NCI-H2029 (cell line): ENCODE measurements around the gene PDCD1LG2.

Experiments used
- DNase-seq: peaks from one replicate; lab custom pipeline; 2025; lab: John Stamatoyannopoulos, UW

PDCD1LG2 gene

DNA sequence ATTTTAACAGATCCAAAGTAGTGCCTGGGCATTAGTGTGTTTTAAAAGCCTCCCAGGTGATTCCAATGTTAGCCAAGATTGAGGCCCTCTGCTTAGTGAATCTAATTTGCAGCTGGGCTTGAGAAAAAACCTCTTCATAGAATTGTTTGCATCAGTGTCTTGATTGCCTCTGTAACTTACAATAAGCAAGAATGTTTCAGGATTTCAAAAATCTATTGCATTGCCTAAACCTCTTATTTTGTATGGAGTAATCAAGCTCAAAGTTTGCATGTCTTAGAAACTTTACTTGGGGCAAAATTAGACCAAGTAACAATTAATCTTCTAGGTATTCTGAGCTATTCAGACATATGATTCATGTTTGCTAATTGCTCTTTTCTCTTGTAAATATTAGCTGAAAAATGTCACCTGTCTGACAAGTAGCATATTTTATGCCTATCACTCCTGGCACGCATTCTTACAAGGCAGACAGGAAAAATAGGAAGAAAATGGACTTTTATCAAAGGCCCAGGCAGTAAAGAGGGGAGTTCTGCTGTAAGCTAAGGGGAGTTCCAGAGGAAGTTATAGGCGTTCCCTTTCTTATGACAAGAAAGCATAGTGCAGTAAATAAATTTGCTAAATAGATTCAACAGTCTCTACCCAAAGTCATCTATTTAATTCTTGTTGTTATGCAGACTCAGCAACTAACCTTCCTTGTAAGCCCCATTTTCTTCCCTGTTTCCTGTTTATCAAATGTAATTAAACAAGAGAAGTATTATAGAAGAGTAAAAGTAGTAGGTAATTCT is 21.0 kb downstream of the PDCD1LG2 start:
- no peak for DNase-seq

DNA sequence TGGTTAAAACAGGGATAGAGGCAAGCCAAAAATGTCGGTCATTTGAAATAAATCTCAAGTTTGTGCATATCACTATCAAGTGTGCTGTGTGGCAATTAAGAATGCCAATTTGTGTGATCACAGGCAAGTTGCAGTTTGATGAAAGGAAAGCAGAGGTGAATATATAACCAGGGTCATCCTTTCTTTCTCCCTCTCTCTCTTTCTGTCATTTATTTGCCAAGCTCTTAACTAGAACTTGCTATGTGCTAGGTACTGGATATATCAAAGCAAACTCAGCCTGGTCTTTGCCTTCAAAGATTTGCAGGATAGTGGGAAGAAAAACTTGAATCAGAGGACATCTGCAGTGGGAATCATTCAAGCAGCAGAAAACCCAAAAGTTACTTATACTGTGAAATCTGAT is 22.0 kb downstream of the PDCD1LG2 start:
- no peak for DNase-seq

GRCh38 chr9:5532790-5533189 is 22.5 kb downstream of the PDCD1LG2 start:
- DNase-seq = no peak

GRCh38 chr9:5536684-5537083 is 26.4 kb downstream of the PDCD1LG2 start:
- no peak for DNase-seq

DNA sequence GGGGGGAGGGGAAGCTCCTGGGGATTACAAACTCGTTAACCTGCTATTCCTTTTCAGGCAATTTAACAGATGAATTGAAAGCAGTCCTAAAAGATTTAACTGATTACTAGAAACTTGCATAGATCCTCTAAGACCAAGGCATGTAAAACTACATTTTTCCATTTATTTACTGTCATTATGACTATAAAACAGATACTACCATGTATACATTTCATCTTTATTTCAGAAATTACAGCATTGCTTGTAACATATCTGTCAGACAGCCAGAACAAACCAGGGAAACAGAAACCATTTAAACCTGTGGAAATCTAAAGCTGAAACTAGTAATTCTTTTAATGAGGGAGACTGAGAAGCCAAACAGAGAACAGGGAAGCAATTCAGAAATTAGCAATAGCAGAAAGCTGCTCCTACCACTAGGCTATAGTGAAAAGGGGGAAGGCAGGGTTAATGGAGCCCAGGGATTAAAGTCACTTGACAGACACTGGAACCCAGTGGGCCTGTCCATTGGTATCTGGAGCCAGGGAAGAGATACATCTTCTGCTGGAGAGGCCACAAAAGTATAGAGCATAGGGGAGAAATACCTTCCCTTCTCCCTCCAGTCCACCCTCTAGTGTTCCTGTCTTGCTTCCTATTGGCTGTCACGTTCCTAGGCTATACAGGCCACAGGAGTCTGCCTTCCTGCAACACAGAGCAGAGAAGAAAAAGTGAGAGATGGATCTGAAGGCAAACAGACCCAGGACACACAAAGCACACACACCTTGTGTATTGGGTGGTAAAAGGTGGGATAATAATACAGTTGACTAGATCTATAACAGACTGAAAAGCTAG is 33.8 kb downstream of the PDCD1LG2 start:
- DNase-seq = no peak

DNA sequence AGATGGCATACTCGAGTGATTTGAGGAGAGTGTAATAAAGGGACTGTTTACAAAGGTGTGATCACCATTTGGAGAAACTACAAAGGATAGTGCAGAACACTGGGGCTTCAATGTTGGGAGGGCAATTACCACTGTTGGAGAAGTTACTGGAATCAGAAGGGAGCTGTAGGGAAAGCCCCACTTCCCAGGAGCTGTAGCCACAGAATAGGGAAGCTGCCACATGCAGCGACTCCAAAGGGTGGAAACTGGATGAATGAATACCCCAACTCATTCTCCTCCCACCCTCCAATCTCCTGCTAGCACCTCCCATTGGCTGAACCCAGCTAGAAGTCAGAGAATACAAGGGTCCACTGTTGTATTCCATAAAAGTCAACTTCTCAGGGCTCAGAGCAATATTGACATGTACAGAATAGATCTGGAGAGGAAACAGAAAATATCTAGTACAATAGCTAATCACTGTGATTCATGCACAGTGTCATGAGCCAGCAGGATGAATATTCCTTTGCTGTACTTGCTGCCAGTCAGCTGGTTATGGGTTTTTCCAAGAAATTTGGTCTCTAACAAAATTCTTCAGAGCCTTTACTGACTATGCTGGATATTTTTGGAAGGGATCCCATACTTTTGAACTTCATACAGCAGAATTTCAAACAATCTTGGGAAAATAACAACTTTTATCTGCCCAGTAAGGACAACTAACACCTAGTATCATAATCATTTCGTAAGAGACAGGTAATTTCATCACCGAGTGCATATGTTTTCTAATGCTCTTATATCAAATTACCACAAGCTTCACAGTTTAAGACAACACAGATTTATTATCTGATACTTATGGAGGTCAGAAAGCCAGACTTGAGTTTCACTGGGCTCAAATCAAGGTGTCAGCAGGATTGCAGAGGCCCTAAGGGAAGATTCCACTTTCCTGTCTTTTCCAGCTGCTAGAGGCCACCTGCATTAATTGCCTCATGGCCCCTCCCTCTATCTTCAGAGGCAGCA is 39.6 kb downstream of the PDCD1LG2 start:
- no peak for DNase-seq

- no peak for DNase-seq
These were observed 41.2 kb downstream of the PDCD1LG2 start for GRCh38 chr9:5551368-5552150.

GRCh38 chr9:5552301-5552700 is 42.0 kb downstream of the PDCD1LG2 start:
- no peak for DNase-seq

DNA sequence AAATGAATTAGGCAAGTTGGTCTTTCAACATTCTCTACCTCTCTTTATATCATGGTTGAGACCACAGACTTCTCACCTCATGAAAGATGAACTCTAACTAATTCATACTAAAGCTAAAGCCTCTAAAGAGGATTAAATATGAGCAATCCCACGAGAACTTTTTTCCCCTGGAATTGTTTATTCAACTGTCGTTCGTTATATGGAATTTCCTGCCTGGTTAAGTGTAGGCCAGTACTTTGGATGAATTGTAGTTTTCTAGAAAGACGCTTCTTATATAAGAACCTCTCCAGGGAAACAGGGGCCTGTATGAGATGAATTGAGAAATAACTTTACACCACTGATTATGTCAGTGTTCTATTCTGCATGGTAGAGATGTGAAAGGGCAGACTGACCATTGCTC is 42.9 kb downstream of the PDCD1LG2 start:
- DNase-seq = no peak

- DNase-seq = no peak
These were observed 43.9 kb downstream of the PDCD1LG2 start for GRCh38 chr9:5554254-5554653.

DNA sequence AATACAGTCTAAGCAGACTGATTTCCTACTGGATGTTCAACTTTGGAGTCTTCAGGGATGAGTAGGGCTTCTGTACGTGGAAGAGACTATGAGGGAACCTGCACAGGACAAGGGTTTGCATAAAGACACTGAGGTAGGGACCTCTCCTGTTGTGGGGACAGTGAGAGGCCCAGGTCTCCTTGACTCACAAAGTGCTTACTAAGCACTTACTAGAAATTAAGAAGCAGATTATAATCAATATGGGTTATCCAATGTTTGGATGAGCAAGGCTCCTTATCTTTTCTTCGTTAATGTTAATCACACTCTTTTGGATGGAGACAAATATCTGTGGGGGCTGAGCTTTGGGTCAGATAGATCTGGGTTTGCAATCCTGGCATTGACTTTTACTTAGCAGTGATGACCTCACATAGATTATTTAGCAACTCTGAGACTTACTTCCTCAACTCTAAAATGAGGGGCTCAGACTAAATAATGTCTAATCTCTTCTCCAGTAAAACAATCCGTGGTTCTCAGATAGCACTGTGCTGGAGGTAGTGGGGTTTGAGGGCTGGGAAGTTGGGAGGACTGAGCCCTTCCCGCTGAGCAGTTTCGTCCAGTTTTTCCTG is 45.9 kb downstream of the PDCD1LG2 start:
- DNase-seq = no peak

- no peak for DNase-seq
These were observed 47.6 kb downstream of the PDCD1LG2 start for GRCh38 chr9:5557606-5558587.

GRCh38 chr9:5559659-5560058 is 49.3 kb downstream of the PDCD1LG2 start:
- DNase-seq = no peak

DNA sequence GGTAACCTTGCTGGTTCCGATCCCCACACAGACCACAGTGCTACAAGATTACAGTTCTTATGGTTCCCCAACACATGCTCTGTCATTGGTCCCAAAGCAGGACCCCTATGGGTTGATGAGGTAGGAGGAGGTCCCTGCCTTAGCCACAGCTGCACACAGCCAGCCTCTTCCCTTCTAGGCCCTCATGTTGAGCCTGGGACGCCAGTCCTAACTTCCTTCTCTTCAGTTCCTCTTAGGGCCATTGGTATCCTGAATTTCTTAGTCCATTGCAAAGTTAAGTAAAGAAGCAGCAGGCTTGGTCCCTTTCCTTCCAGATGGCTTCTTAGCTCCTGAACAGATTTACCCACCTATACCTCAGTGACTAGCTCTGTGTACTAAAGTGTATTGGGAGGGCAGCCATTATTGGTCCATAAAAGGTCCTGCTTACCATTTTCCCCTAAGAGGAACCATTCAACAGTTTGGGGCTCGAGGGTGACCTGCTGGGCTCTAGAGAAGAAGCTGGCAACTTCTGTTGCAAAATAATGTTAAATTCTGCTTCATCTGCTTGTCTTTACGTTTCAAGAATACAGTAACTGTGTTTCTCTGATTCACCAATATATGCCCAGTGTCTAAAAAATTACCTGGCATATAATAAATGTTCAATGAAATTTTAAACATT is 50.2 kb downstream of the PDCD1LG2 start:
- no peak for DNase-seq

GRCh38 chr9:5561828-5562488 is 51.6 kb downstream of the PDCD1LG2 start:
- no peak for DNase-seq

GRCh38 chr9:5562806-5563416 is 52.6 kb downstream of the PDCD1LG2 start:
- no peak for DNase-seq

GRCh38 chr9:5563417-5563815 is 53.1 kb downstream of the PDCD1LG2 start:
- no peak for DNase-seq

GRCh38 chr9:5563886-5564285 is 53.6 kb downstream of the PDCD1LG2 start:
- no peak for DNase-seq
